Kidney capillary endothelial cell (primary cell): ENCODE results near the gene TTC27.
"Not testable (repeated sequence)": the region's sequence is repeated elsewhere in the genome, so short reads cannot be mapped to it uniquely, and the experiment has no call there.

Source experiments
- DNase-seq: peaks from one replicate; pipeline ENCODE4 v3.0.0-alpha.2; 2018; ENCODE audit warnings: low spot score

The TTC27 gene

GRCh38 chr2:32719933-32720716 lies 92.3 kb downstream of the TTC27 start:
- no peak for DNase-seq

- no peak for DNase-seq
Observed at GRCh38 chr2:32720771-32721170, 92.9 kb downstream of the TTC27 start.

GRCh38 chr2:32721376-32721775 lies 93.5 kb downstream of the TTC27 start:
- no peak for DNase-seq

DNA sequence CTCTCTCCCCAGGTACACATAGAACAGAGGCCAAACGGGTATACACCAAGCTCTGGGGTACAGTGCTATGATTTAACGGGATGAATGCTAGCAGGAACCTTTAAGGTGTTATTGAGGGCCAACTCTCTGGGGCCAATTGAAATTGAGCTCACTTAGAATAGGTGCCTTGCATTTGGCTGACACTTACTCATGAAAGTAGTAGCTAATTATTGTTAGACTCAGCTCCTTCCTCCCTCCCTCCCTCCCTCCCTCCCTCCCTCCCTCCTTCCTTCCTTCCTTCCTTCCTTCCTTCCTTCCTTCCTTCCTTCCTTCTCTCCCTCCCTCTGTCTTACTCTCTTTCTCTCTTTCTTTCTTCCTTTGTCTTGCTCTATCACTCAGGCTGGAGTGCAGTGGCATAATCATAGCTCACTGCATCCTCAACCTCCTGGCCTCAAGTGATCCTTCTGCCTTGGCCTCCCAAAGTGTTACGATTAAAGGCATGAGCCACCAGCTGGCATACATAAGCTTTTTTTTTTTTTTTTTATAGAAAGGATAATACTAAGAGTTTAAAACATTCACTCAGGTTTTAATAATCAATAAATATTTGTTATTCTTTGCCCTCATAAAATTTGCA lies 95.7 kb downstream of the TTC27 start:
- DNase-seq, result no peak

DNA sequence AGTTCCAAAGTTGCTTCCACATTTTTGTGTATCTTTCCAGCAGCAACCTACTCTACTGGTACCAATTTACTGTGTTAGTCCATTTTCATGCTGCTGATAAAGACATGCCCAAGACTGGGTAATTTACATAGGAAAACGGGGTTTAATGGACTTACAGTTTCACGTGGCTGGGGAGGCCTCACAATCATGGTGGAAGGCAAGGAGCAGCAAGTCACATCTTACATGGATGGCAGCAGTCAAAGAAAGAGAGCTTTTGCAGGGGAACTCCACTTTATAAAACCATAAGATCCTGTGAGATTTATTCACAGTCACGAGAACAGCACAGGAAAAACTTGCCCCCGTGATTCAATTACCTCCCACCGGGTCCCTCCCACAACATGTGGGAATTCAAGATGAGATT lies 98.8 kb downstream of the TTC27 start:
- not testable (repeated sequence) for DNase-seq

GRCh38 chr2:32727157-32727556 lies 99.3 kb downstream of the TTC27 start:
- DNase-seq, result no peak

DNA sequence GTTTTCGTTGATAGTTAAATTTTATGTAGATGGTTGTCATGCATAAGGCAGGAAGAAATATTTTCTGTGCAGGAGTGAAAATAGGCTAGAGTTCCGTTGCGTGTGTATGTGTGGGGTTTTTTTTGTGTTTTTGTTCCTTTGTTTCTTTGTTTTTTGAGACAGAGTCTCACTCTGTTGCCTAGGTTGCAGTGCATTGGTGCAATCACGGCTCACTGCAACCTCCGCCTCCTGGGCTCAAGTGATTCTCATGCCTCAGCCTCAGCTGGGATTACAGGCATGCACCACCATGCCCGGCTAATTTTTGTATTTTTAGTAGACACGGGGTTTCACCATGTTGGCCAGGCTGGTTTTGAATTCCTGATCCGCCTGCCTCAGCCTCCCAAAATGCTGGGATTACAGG lies 103.1 kb downstream of the TTC27 start:
- DNase-seq, result not testable (repeated sequence)

DNA sequence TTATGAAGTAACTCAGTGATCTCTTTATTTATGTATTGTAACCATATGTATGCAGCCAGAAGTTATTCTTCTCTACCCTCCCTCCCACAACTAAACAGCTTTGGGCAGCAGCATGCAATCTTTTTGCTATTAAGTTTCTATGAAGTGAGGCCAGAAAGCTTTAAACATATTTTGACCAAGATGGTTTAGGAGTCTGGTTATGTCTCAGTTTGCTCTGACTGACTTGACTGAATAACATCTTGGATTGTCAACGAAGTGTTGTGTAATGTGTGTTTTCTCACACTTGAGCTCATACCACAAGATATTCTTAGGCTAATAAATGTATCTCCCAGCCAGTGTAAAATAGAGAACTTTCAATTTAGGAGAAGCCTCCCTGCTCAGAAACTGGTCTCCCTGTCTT lies 104.3 kb downstream of the TTC27 start:
- DNase-seq, result no peak

DNA sequence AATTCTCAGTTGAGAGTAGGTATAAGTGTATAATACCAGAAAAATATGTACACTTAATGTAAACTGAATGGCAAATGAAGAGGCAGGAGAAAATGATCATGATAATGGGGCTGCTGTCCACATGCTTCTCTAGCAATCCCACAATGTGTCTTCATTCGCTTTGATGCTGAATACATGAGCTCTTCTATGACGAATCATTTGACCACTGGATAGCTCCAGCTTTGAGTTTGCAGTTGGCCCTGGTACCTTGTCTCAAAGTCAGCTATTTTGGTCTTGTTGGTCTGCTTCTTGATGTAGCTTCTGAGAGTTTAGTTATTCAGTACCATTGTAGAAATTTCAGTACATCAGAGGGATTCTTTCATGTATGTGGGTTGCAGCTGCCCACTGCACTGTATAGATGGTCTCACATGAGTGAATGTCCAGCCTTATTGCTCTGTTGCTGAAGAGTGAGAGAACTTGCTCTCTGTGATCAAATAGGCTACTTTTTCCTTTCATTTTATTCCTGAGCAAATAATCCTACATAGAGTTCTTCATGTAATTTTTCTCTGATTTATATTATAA lies 105.1 kb downstream of the TTC27 start:
- no peak for DNase-seq

DNA sequence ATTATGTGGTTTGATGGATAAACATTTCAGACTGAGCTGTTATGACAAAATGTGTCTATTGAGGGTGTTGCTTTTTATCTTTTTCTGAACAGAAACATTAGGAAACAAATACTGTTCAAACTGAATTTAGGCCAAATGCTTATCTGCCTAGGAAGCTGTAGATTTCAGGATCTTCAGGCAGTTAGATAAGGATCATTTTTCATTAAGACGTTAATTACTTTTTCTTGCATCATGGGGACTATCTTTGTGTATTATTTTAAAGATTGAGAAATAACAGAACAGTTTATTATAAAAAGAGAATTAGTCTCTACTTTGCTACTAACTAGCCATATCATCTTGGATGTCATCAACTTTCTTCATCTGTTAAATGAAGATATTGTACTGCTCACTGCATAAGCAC lies 107.5 kb downstream of the TTC27 start:
- DNase-seq, result no peak

- no peak for DNase-seq
Observed at GRCh38 chr2:32738939-32739338, 111.1 kb downstream of the TTC27 start.

- DNase-seq, result no peak
Observed at GRCh38 chr2:32739664-32740063, 111.8 kb downstream of the TTC27 start.

- DNase-seq, result no peak
Observed at GRCh38 chr2:32741575-32741974, 113.7 kb downstream of the TTC27 start.

- DNase-seq, result no peak
Observed at GRCh38 chr2:32742376-32742775, 114.5 kb downstream of the TTC27 start.

- DNase-seq, result no peak
Observed at GRCh38 chr2:32743480-32744236, 115.8 kb downstream of the TTC27 start.

- no peak for DNase-seq
Observed at GRCh38 chr2:32745191-32745590, 117.3 kb downstream of the TTC27 start.

DNA sequence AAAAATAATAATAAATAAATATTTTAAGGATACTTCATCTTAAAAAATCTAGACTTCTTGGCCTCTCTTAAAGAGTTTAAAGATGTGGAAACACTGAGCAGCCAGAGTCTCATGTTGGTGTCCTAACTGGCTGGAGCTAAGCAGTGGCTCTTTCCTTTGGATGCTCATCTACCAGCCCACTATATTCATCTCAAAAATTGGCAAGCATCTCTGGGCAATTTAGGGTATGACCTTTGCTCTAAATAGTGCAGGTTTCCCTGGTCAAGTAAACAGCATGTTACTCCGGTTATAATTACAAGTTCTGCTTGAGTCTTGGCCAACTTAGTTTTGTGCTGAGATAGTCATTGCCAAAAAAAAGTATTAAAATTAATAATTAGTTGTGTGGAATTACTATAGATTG lies 117.8 kb downstream of the TTC27 start:
- no peak for DNase-seq

- DNase-seq, result no peak
Observed at GRCh38 chr2:32746669-32747068, 118.8 kb downstream of the TTC27 start.

GRCh38 chr2:32748158-32748557 lies 120.3 kb downstream of the TTC27 start:
- no peak for DNase-seq

GRCh38 chr2:32750880-32751279 lies 123.0 kb downstream of the TTC27 start:
- DNase-seq, result no peak

DNA sequence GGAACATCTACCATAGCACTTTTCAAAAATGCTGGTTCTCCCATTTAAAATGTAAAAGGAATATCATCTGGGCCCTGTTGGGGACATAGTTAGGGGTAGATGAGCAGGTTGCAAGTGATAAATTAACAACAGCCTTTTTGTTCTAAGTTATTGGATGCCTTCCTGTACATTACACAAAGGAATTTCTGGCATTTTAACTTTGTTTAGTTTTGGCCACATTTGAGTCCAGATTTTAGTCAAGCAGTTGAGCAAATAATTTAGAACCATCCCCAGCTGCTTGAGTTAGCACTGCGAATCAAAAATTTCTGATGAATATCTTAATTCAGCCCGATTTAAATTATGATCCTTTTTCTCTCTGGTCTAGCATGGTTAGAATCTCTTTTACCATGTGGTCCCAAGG lies 124.4 kb downstream of the TTC27 start:
- no peak for DNase-seq

- DNase-seq, result no peak
Observed at GRCh38 chr2:32752952-32753351, 125.1 kb downstream of the TTC27 start.

GRCh38 chr2:32754676-32755075 lies 126.8 kb downstream of the TTC27 start:
- DNase-seq, result not testable (repeated sequence)
